ENCODE measurements around the gene FUT2. TPM values are rescaled to one million over a fixed set of nuclear protein-coding genes. Genes with fewer than 3 reads are reported as not detected.

FUT2 gene
- total and polyA plus RNA-seq, 2 of the 13 experiments (the other 11 are each of a cell fraction or from before 2014, with no cell fraction given): 0.07 TPM; not detected in 1

- TF ChIP-seq SAP130 (CRISPR knock-in tag; IDR thresholded peaks at IDR 0.05; ENCODE audit: low read depth): peak; percentile 7; the same call in 1 of the 2 replicates
- no peak for TF ChIP-seq SIN3B (IDR thresholded peaks at IDR 0.05; ENCODE audit: low read length)
- TF ChIP-seq NFE2 (CRISPR knock-in tag; IDR thresholded peaks at IDR 0.05): no peak
- no peak for TF ChIP-seq ZNF292 (CRISPR knock-in tag; IDR thresholded peaks at IDR 0.05; ENCODE audit: borderline replicate concordance, low read depth)
- peak; percentile 68 for TF ChIP-seq ELF3 (CRISPR knock-in tag; IDR thresholded peaks at IDR 0.05)
- TF ChIP-seq MAFF (IDR thresholded peaks at IDR 0.05; ENCODE audit: low read depth, low read length): no peak
- TF ChIP-seq ZNF121 (CRISPR knock-in tag; IDR thresholded peaks at IDR 0.05): no peak
- TF ChIP-seq ZNF446 (CRISPR knock-in tag; IDR thresholded peaks at IDR 0.05): no peak
- TF ChIP-seq KDM1A (CRISPR knock-in tag; IDR thresholded peaks at IDR 0.05): no peak
- no peak for TF ChIP-seq ZFX (CRISPR knock-in tag; IDR thresholded peaks at IDR 0.05; ENCODE audit: low read depth)
- 0 out of 2 replicates have a peak, but pooled peaks have one; percentile 12 for TF ChIP-seq PAXIP1 (CRISPR knock-in tag; conservative IDR thresholded peaks at IDR 0.05)
- no peak for TF ChIP-seq ZMYM3 (CRISPR knock-in tag; IDR thresholded peaks at IDR 0.05)
- TF ChIP-seq MBNL3 (CRISPR knock-in tag; conservative IDR thresholded peaks at IDR 0.05): no peak
- TF ChIP-seq FOXA3 (CRISPR knock-in tag; IDR thresholded peaks at IDR 0.05): peak; percentile 38; the same call in 1 of the 2 replicates
- no peak for TF ChIP-seq ZNF589 (CRISPR knock-in tag; conservative IDR thresholded peaks at IDR 0.05)
- TF ChIP-seq FOSL1 (CRISPR knock-in tag; IDR thresholded peaks at IDR 0.05; ENCODE audit: borderline replicate concordance): no peak
- TF ChIP-seq CEBPG (CRISPR knock-in tag; IDR thresholded peaks at IDR 0.05): peak; percentile 31; the same call in 1 of the 2 replicates
- TF ChIP-seq TRIM22 (IDR thresholded peaks at IDR 0.05): no peak
- no peak for TF ChIP-seq CREM (IDR thresholded peaks at IDR 0.05)
- TF ChIP-seq CREM (CRISPR knock-in tag; IDR thresholded peaks at IDR 0.05): no peak
- no peak for TF ChIP-seq IKZF4 (CRISPR knock-in tag; IDR thresholded peaks at IDR 0.05; ENCODE audit: borderline replicate concordance, low read depth, not compliant biosample characterization)
- no peak for TF ChIP-seq ZNF143 (CRISPR knock-in tag; IDR thresholded peaks at IDR 0.05)
- no peak for TF ChIP-seq ZNF883 (CRISPR knock-in tag; IDR thresholded peaks at IDR 0.05; ENCODE audit: not compliant biosample characterization)
- no peak for TF ChIP-seq NFATC3 (CRISPR knock-in tag; IDR thresholded peaks at IDR 0.05)
- no peak for TF ChIP-seq ZNF775 (CRISPR knock-in tag; IDR thresholded peaks at IDR 0.05; ENCODE audit: borderline replicate concordance)
- TF ChIP-seq GPN1 (CRISPR knock-in tag; IDR thresholded peaks at IDR 0.05; ENCODE audit: borderline replicate concordance): no peak
- no peak for TF ChIP-seq MED13 (CRISPR knock-in tag; IDR thresholded peaks at IDR 0.05)
- TF ChIP-seq HOXA9 (CRISPR knock-in tag; IDR thresholded peaks at IDR 0.05; ENCODE audit: borderline replicate concordance): no peak
- TF ChIP-seq ZNF232 (CRISPR knock-in tag; IDR thresholded peaks at IDR 0.05; ENCODE audit: borderline replicate concordance): no peak
- TF ChIP-seq PPARG (CRISPR knock-in tag; conservative IDR thresholded peaks at IDR 0.05): 0 out of 2 replicates have a peak, but pooled peaks have one; percentile 37
- TF ChIP-seq ZNF749 (CRISPR knock-in tag; IDR thresholded peaks at IDR 0.05; ENCODE audit: borderline replicate concordance): no peak
These were observed 9.7 kb upstream of the FUT2 start (continued) for GRCh38 chr19:48686088-48686487.
